IMR-90 (cell line): Measurements from ENCODE around the gene CYSTM1. TPM values are rescaled to one million over a fixed set of nuclear protein-coding genes. Genes with fewer than 3 reads are reported as not detected.

Experiments used
- ATAC-seq: fragments of 200-7000 bp; cut with Tn5 transposase; 2 replicates; pipeline ENCODE4 v1.9.1; 2020; ENCODE audit warnings: low read depth, mild to moderate bottlenecking, moderate library complexity
- BruUV-seq: library from RNA; stranded (reverse); fragments of 400-500 nt; replicated peaks from 2 replicates; lab custom pipeline; 2021; lab: Mats Ljungman, UMichigan
- CTCF ChIA-PET: fragments of 300-600 bp; formaldehyde crosslinking; extraction: SDS; loops from one replicate; lab custom pipeline; 2021; ENCODE audit warnings: antibody characterized with exemption; lab: Yijun Ruan, JAX
- POLR2A ChIA-PET: fragments of 300-600 bp; sonication (Branson Sonifier 250); formaldehyde crosslinking; loops from one replicate; lab custom pipeline; 2022; ENCODE audit warnings: antibody characterized with exemption; ENCODE audit not compliant: unreplicated experiment; lab: Charles Lee
- DNase-seq: peaks from one replicate; pipeline ENCODE4 v3.0.0; 2013
- H2AFZ ChIP-seq: replicated peaks from 2 replicates; pipeline ENCODE3; 2013; ENCODE audit warnings: low read length, mild to moderate bottlenecking; ENCODE audit not compliant: poor library complexity
- H2AK5ac ChIP-seq: 2 replicates; pipeline ENCODE4 v1.6.1; 2013; ENCODE audit warnings: low read depth, low read length, inconsistent platforms
- H2AK9ac ChIP-seq: replicated peaks from 2 replicates; pipeline ENCODE3; 2013; ENCODE audit warnings: mild to moderate bottlenecking, low read depth, low read length, moderate library complexity; ENCODE audit not compliant: poor library complexity
- H2BK120ac ChIP-seq: 2 replicates; pipeline ENCODE4 v1.6.1; 2013; ENCODE audit warnings: low read depth, low read length, inconsistent platforms
- H2BK15ac ChIP-seq: 3 replicates; pipeline ENCODE4 v1.6.1; 2013; ENCODE audit warnings: low read depth, low read length, inconsistent platforms
- H2BK20ac ChIP-seq: 2 replicates; pipeline ENCODE4 v1.6.1; 2013; ENCODE audit warnings: low read depth, mild to moderate bottlenecking, inconsistent platforms, low read length, moderate library complexity
- H2BK5ac ChIP-seq: 2 replicates; pipeline ENCODE4 v1.6.1; 2013; ENCODE audit warnings: mild to moderate bottlenecking, low read depth, low read length, inconsistent platforms; ENCODE audit not compliant: poor library complexity, severe bottlenecking
- H3K14ac ChIP-seq: replicated peaks from 2 replicates; pipeline ENCODE4 v1.6.1; 2013; ENCODE audit warnings: low read depth, low read length, inconsistent platforms
- H3K18ac ChIP-seq: 2 replicates; pipeline ENCODE4 v1.6.1; 2013; ENCODE audit warnings: low read depth, low read length, control low read depth
- H3K23ac ChIP-seq: 2 replicates; pipeline ENCODE4 v1.6.1; 2013; ENCODE audit warnings: low read depth, low read length, inconsistent platforms
- H3K27ac ChIP-seq: 2 replicates; pipeline ENCODE4 v1.5.1; 2013; ENCODE audit warnings: mild to moderate bottlenecking, control low read depth, low read length; ENCODE audit not compliant: insufficient read depth
- H3K27me3 ChIP-seq: 2 replicates; pipeline ENCODE4 v1.6.1; 2013; ENCODE audit warnings: low read length; ENCODE audit not compliant: control insufficient read depth, insufficient read depth
- H3K36me3 ChIP-seq: 2 replicates; pipeline ENCODE4 v1.6.1; 2013; ENCODE audit warnings: low read length, mixed read lengths; ENCODE audit not compliant: control insufficient read depth, insufficient read depth
- H3K4ac ChIP-seq: 2 replicates; pipeline ENCODE4 v1.6.1; 2013; ENCODE audit warnings: low read depth, low read length, inconsistent platforms
- H3K4me1 ChIP-seq: 2 replicates; pipeline ENCODE4 v1.6.1; 2013; ENCODE audit warnings: low read length, mixed read lengths; ENCODE audit not compliant: control insufficient read depth, insufficient read depth
- H3K4me2 ChIP-seq: 2 replicates; pipeline ENCODE4 v1.6.1; 2013; ENCODE audit warnings: low read depth, mild to moderate bottlenecking, control low read depth, low read length, moderate library complexity
- H3K4me3 ChIP-seq: 2 replicates; pipeline ENCODE4 v1.5.1; 2013; ENCODE audit warnings: low read depth, mild to moderate bottlenecking, control low read depth, low read length, moderate library complexity; ENCODE audit not compliant: insufficient read depth
- H3K56ac ChIP-seq: 2 replicates; pipeline ENCODE4 v1.6.1; 2013; ENCODE audit warnings: low read length, inconsistent platforms; ENCODE audit not compliant: insufficient read depth; ENCODE audit errors: extremely low read depth
- H3K79me1 ChIP-seq, 2 experiments: 2 replicates each; pipeline ENCODE4 v1.6.1; 2013; ENCODE audit warnings: low read length in 2 of 2, inconsistent platforms in 1 of 2, low read depth in 1 of 2
- H3K9ac ChIP-seq: 2 replicates; pipeline ENCODE4 v1.6.1; 2013; ENCODE audit warnings: low read depth, low read length, control low read depth
- H3K9me1 ChIP-seq: 2 replicates; pipeline ENCODE4 v1.6.1; 2013; ENCODE audit warnings: low read length, inconsistent platforms; ENCODE audit not compliant: insufficient read depth
- H3K9me3 ChIP-seq: 2 replicates; pipeline ENCODE4 v1.6.1; 2013; ENCODE audit warnings: low read length; ENCODE audit not compliant: control insufficient read depth, insufficient read depth
- H4K20me1 ChIP-seq: 2 replicates; pipeline ENCODE4 v1.6.1; 2013; ENCODE audit warnings: low read length, inconsistent platforms; ENCODE audit not compliant: insufficient read depth
- H4K5ac ChIP-seq: 2 replicates; pipeline ENCODE4 v1.6.1; 2013; ENCODE audit warnings: mild to moderate bottlenecking, low read depth, low read length, control low read depth
- H4K8ac ChIP-seq, 2 experiments: 2 replicates each; pipeline ENCODE4 v1.6.1; 2013; ENCODE audit warnings: low read depth in 2 of 2, low read length in 2 of 2, control low read depth in 1 of 2, inconsistent platforms in 1 of 2
- H4K91ac ChIP-seq: 2 replicates; pipeline ENCODE4 v1.6.1; 2013; ENCODE audit warnings: low read depth, low read length, inconsistent platforms; ENCODE audit not compliant: insufficient read depth
- SMC3 ChIP-seq: fragments of 150-350 bp; IDR thresholded peaks from 2 replicates; pipeline ENCODE4 v1.6.1; 2016; ENCODE audit warnings: low read depth, mild to moderate bottlenecking, antibody characterized with exemption, low read length, moderate library complexity
- WGBS, 2 experiments: methylation state at CpG; one replicate each; pipeline versions ENCODE4 v1.1.5 to v1.1.7; 2013; ENCODE audit warnings: missing lambda C conversion rate in 2 of 2; ENCODE audit not compliant: insufficient read length in 1 of 2; ENCODE audit errors: extremely low coverage in 2 of 2; 5-methylcytosine and 5-hydroxymethylcytosine counted together
- dilution Hi-C: fragments of 300-500 bp; cut with HindIII; formaldehyde crosslinking; loops from one replicate; pipeline ENCODE4 v1.14.3; 2018; ENCODE audit warnings: low sequenced_read_pairs; ENCODE audit not compliant: unreplicated experiment
- in situ Hi-C: fragments of 300-500 bp; cut with MboI; formaldehyde crosslinking; loops from 3 replicates; pipeline ENCODE4 v1.14.3; 2019; ENCODE audit warnings: low sequenced_read_pairs, inconsistent platforms, mixed read lengths
- intact Hi-C: fragments of 100-400 bp; cut with micrococcal nuclease; formaldehyde crosslinking; loops from 2 replicates; pipeline ENCODE4 v1.10.0; 2022
- polyA plus RNA-seq, 3 experiments: library from polyadenylated mRNA; depleted of rRNA; stranded (reverse); fragments of >200 nt; gene quantifications; 2 replicates each; pipeline ENCODE4 v1.2.3, GENCODE V29; 2012; ENCODE audit warnings: low replicate concordance in 1 of 3
- total RNA-seq: library from RNA; depleted of rRNA; stranded (reverse); fragments of >200 nt; gene quantifications from 2 replicates; pipeline ENCODE4 v1.2.3, GENCODE V29; 2012

CYSTM1 gene
- total and polyA plus RNA-seq, 2 of the 4 experiments (the other 2 are of a cell fraction) = 7.3 to 15.0 TPM

DNA sequence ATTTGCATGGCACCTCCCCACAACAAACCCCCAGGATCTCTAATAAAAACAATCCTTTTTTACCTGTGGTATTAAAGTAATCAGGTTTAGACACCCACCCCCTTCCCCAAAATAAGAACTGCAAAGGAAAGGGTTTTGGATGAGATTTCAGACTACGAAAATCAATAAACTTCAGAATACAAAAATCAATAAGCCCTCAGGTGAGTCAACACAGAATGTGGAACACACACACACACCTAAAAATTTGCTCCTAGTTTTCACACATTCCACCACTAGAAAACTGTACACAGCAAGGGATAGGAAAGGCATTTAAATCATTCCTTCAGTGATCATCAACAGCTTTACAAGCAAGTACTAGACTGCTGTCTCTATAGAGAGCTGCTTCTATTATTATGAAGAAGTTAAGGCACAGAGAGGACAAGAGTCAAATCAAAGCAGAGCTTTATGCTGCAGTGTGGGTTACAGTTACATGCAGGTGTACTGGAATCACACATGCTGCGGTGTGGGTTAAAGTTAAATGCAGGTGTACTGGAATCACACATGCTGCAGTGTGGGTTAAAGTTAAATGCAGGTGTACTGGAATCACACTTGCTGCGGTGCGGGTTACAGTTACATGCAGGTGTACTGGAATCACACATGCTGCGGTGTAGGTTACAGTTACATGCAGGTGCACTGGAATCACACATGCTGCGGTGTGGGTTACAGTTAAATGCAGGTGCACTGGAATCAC is 91.6 kb downstream of the CYSTM1 start:
- intact Hi-C loops (no loop called here), in situ Hi-C loops (no loop called here), dilution Hi-C loops (no loop called here)
- Histone ChIP-seq H4K20me1 (peaks cover 11% of the 10 kb centered on the region), H4K5ac (no peak overlapping the region), H2AK9ac (no peak overlapping the region), H3K27me3 (no peaks in the 10 kb centered on the region), H3K4me1 (peaks cover 4% of the 10 kb centered on the region), H2BK120ac (no peak overlapping the region), H2BK15ac (no peak overlapping the region), H3K23ac (no peak overlapping the region), H3K9me1 (peaks cover 8% of the 10 kb centered on the region), H3K36me3 (no peaks in the 10 kb centered on the region; the same call in 1 of the 2 replicates), H3K18ac (no peak overlapping the region), H3K4me3 (no peak overlapping the region), H2BK20ac (no peak overlapping the region), H2BK5ac (no peak overlapping the region), H3K9me3 (no peaks in the 10 kb centered on the region), H3K4me2 (no peak overlapping the region), H2AFZ (no peak overlapping the region), H3K4ac (no peak overlapping the region), H3K27ac (no peak overlapping the region), H3K79me1 (peaks cover 21 to 46% of the 10 kb centered on the region in 2 experiments), H2AK5ac (no peak overlapping the region), H3K56ac (no peak overlapping the region), H4K91ac (no peak overlapping the region), H3K14ac (no peak overlapping the region), H4K8ac (no peak overlapping the region), H3K9ac (no peak overlapping the region)
- ATAC-seq (no peak), DNase-seq (no peak)
- CTCF ChIA-PET = no interaction called here
- no peak for TF ChIP-seq SMC3
- 96% methylated on average over 3 of the region's 6 CpGs; no CpG with 5 or more reads in 1 of the 2 experiments for WGBS, 2 experiments
- POLR2A ChIA-PET = no interaction called here
- no TSS peak for BruUV-seq
